ENCODE results near the gene PTPN11.

- TF ChIP-seq CTCF (IDR thresholded peaks at IDR 0.05; ENCODE audit: low read depth, low read length, poor library complexity, severe bottlenecking) (no peak), EZH2phosphoT487 (IDR thresholded peaks at IDR 0.05; ENCODE audit: borderline replicate concordance, low read length) (no peak)
Measured at GRCh38 chr12:112430929-112431328, 12.2 kb downstream of the PTPN11 start.

All from DOHH2 (cell line).